Measurements from ENCODE around the gene PFKFB3. TPM values are rescaled to one million over a fixed set of nuclear protein-coding genes. Genes with fewer than 3 reads are reported as not detected.

Gene PFKFB3
- total and polyA plus RNA-seq, 7 donors = 10.2 to 33.2 (median 28.0) TPM

- Histone ChIP-seq H3K36me3 (no peaks in the 10 kb centered on the region), H3K27ac (no peak overlapping the region), H3K4me1 (peaks cover 0 to 33% (median 33%) of the 10 kb centered on the region in 4 donors), H3K27me3 (no peaks in the 10 kb centered on the region), H3K4me3 (no peak overlapping the region), H3K9me3 (no peaks in the 10 kb centered on the region)
- DNase-seq = no peak
- intact Hi-C loops (cut with DNase I) = no loop called here
- TF ChIP-seq POLR2AphosphoS5 (IDR thresholded peaks at IDR 0.05) = no peak
- no peak for TF ChIP-seq CTCF (IDR thresholded peaks at IDR 0.05)
- TF ChIP-seq POLR2A (IDR thresholded peaks at IDR 0.05) = no peak
- no peak for TF ChIP-seq EP300 (IDR thresholded peaks at IDR 0.05)
- 83 to 92% methylated on average over 4 of the region's 4 CpGs for WGBS, 2 donors
These were observed 4.9 kb downstream of the PFKFB3 start for GRCh38 chr10:6207658-6208057.

- intact Hi-C loops (cut with DNase I) = no loop called here
- H3K27ac ChIP-seq = no peak overlapping the region
- H3K4me1 ChIP-seq = peaks cover 0 to 36% (median 32%) of the 10 kb centered on the region in 4 donors
- 81 to 85% methylated on average over 12 of the region's 12 CpGs for WGBS, 2 donors
- no peak overlapping the region for H3K4me3 ChIP-seq
- TF ChIP-seq POLR2AphosphoS5 (IDR thresholded peaks at IDR 0.05) = no peak
- TF ChIP-seq POLR2A (IDR thresholded peaks at IDR 0.05) = no peak
- no peak for TF ChIP-seq EP300 (IDR thresholded peaks at IDR 0.05)
- no peak for TF ChIP-seq CTCF (IDR thresholded peaks at IDR 0.05)
- no peaks in the 10 kb centered on the region for H3K27me3 ChIP-seq
- DNase-seq = peak; percentile 49
- H3K36me3 ChIP-seq = peaks cover 0 to 5% (median 3%) of the 10 kb centered on the region in 4 donors
- no peaks in the 10 kb centered on the region for H3K9me3 ChIP-seq
These were observed 6.1 kb downstream of the PFKFB3 start for GRCh38 chr10:6208799-6209235.

- peaks cover 17 to 29% (median 24%) of the 10 kb centered on the region in 4 donors for H3K36me3 ChIP-seq
- DNase-seq = no peak
- H3K4me3 ChIP-seq = no peak overlapping the region
- WGBS, 2 donors = 86 to 90% methylated on average over 6 of the region's 6 CpGs
- intact Hi-C loops (cut with DNase I) = no loop called here
- H3K4me1 ChIP-seq = peaks cover 0 to 21% (median 19%) of the 10 kb centered on the region in 4 donors
- H3K9me3 ChIP-seq = no peaks in the 10 kb centered on the region
- peak overlapping the region; percentile 58 to 76 (median 68) for H3K27ac ChIP-seq
- TF ChIP-seq EP300 (IDR thresholded peaks at IDR 0.05) (no peak), POLR2A (IDR thresholded peaks at IDR 0.05) (no peak), POLR2AphosphoS5 (IDR thresholded peaks at IDR 0.05) (no peak), CTCF (IDR thresholded peaks at IDR 0.05) (no peak)
- H3K27me3 ChIP-seq = no peaks in the 10 kb centered on the region
These were observed 8.6 kb downstream of the PFKFB3 start for GRCh38 chr10:6211341-6211670.

GRCh38 chr10:6211671-6212635 is 9.2 kb downstream of the PFKFB3 start:
- peak; percentile 86 for DNase-seq
- Histone ChIP-seq H3K27ac (peak overlapping the region; percentile 58 to 76 (median 68)), H3K27me3 (no peaks in the 10 kb centered on the region), H3K36me3 (peaks cover 23 to 36% (median 31%) of the 10 kb centered on the region in 4 donors), H3K4me3 (peak overlapping the region in 2 of 4 donors; percentile 10 to 18), H3K9me3 (no peaks in the 10 kb centered on the region), H3K4me1 (peaks cover 0 to 21% (median 19%) of the 10 kb centered on the region in 4 donors)
- intact Hi-C loops (cut with DNase I) = no loop called here
- 80 to 90% methylated on average over 30 of the region's 30 CpGs for WGBS, 2 donors
- TF ChIP-seq POLR2AphosphoS5 (IDR thresholded peaks at IDR 0.05) (peak in 3 of 4 donors; percentile 63 to 78 (median 66)), POLR2A (IDR thresholded peaks at IDR 0.05) (no peak), EP300 (IDR thresholded peaks at IDR 0.05) (no peak), CTCF (IDR thresholded peaks at IDR 0.05) (peak in 1 of 4 experiments; percentile 7)

Measured in sigmoid colon (tissue), 7 donors.